Keratinocyte (primary cell): ENCODE data around the gene KDM3A. TPM values are rescaled to one million over a fixed set of nuclear protein-coding genes. Genes with fewer than 3 reads are reported as not detected.
"Not testable (repeated sequence)": the region's sequence is repeated elsewhere in the genome, so short reads cannot be mapped to it uniquely, and the experiment has no call there.

ENCODE experiments used
- DNase-seq: peaks from one replicate; pipeline ENCODE4 v3.0.0-alpha.2; 2011; ENCODE audit warnings: low read depth, missing footprints, low spot score
- FAIRE-seq: peaks from 2 replicates; lab custom pipeline; 2011; peaks lifted over from hg19 to GRCh38; lab: Jason Lieb, UNC
- H2AFZ ChIP-seq: 2 replicates; pipeline ENCODE4 v1.6.0; 2012; ENCODE audit warnings: low read length, control low read depth, inconsistent platforms; ENCODE audit not compliant: control insufficient read depth
- H3K27ac ChIP-seq: 2 replicates; pipeline ENCODE4 v1.5.1; 2011; ENCODE audit warnings: low read length; ENCODE audit not compliant: control insufficient read depth, insufficient read depth
- H3K27me3 ChIP-seq: 3 replicates; pipeline ENCODE4 v1.6.0; 2011; ENCODE audit warnings: low read length; ENCODE audit not compliant: control insufficient read depth, insufficient read depth; ENCODE audit errors: extremely low read depth
- H3K36me3 ChIP-seq, 2 experiments: 2 replicates in 1 of 2; 3 replicates in 1 of 2; pipeline ENCODE4 v1.5.1; 2011; ENCODE audit warnings: low read length in 2 of 2, mild to moderate bottlenecking in 1 of 2; ENCODE audit not compliant: control insufficient read depth in 2 of 2, insufficient read depth in 2 of 2; ENCODE audit errors: extremely low read depth in 1 of 2
- H3K4me1 ChIP-seq: 3 replicates; pipeline ENCODE4 v1.5.1; 2011; ENCODE audit warnings: low read length; ENCODE audit not compliant: control insufficient read depth, insufficient read depth; ENCODE audit errors: extremely low read depth
- H3K4me2 ChIP-seq: 3 replicates; pipeline ENCODE4 v1.6.0; 2011; ENCODE audit warnings: low read depth, low read length; ENCODE audit not compliant: control insufficient read depth, insufficient read depth; ENCODE audit errors: extremely low read depth
- H3K4me3 ChIP-seq, 3 experiments: fragments of 200-600 bp in 1 of 3; sonication (generic) in 1 of 3; 2 replicates in 2 of 3; 3 replicates in 1 of 3; pipeline ENCODE4 v1.5.1; 2011 to 2016; ENCODE audit warnings: low read length in 3 of 3, mild to moderate bottlenecking in 3 of 3, control low read depth in 2 of 3, inconsistent platforms in 1 of 3, low read depth in 1 of 3, mixed read lengths in 1 of 3, mixed run types in 1 of 3, moderate library complexity in 1 of 3; ENCODE audit not compliant: control insufficient read depth in 2 of 3, insufficient read depth in 2 of 3; ENCODE audit errors: extremely low read depth in 1 of 3
- H3K79me2 ChIP-seq: 2 replicates; pipeline ENCODE4 v1.6.0; 2012; ENCODE audit warnings: low read length; ENCODE audit not compliant: control insufficient read depth, insufficient read depth
- H3K9ac ChIP-seq: 3 replicates; pipeline ENCODE4 v1.6.0; 2011; ENCODE audit warnings: low read length; ENCODE audit not compliant: control insufficient read depth, insufficient read depth; ENCODE audit errors: extremely low read depth
- H3K9me1 ChIP-seq: 3 replicates; pipeline ENCODE4 v1.6.0; 2011; ENCODE audit warnings: low read length; ENCODE audit not compliant: control insufficient read depth, insufficient read depth; ENCODE audit errors: extremely low read depth
- H3K9me3 ChIP-seq: 2 replicates; pipeline ENCODE4 v1.5.1; 2012; ENCODE audit warnings: low read depth, low read length; ENCODE audit not compliant: control insufficient read depth
- H4K20me1 ChIP-seq: 3 replicates; pipeline ENCODE4 v1.6.0; 2011; ENCODE audit warnings: low read length; ENCODE audit not compliant: control insufficient read depth, insufficient read depth; ENCODE audit errors: extremely low read depth
- CTCF ChIP-seq, 3 experiments: IDR thresholded peaks in 1 of 3; conservative IDR thresholded peaks in 1 of 3; optimal IDR thresholded peaks in 1 of 3; 2 replicates in 2 of 3; 3 replicates in 1 of 3; pipeline versions ENCODE3 to v1.5.1; 2011; ENCODE audit warnings: low read length in 3 of 3, mild to moderate bottlenecking in 3 of 3, moderate library complexity in 2 of 3, control low read depth in 1 of 3, inconsistent platforms in 1 of 3; ENCODE audit not compliant: insufficient read depth in 2 of 3; ENCODE audit errors: extremely low read depth in 1 of 3
- EZH2 ChIP-seq: IDR thresholded peaks from one replicate; pipeline ENCODE4 v1.6.1; 2012; ENCODE audit warnings: inconsistent platforms, mild to moderate bottlenecking, low read length, moderate library complexity
- dilution Hi-C: fragments of 300-500 bp; cut with MboI; formaldehyde crosslinking; loops from one replicate; pipeline ENCODE4 v1.7.0; 2020; ENCODE audit warnings: low sequenced_read_pairs; ENCODE audit not compliant: extremely low pct_ligation_motif_present
- polyA plus RNA-seq, 5 experiments: library from polyadenylated mRNA; depleted of rRNA in 3 of 5; stranded (reverse) in 3 of 5; stranded (forward) in 1 of 5; unstranded in 1 of 5; fragments of >200 nt; gene quantifications; 1 replicate in 1 of 5; 2 replicates in 3 of 5; 3 replicates in 1 of 5; pipeline versions ENCODE4 v1.2.1 to v1.2.3, GENCODE V29; 2011 to 2012; ENCODE audit warnings: missing spikeins in 2 of 5, low read depth in 1 of 5, low replicate concordance in 1 of 5

KDM3A gene
- polyA plus RNA-seq, 1 donor (not counting 4 experiments of a cell fraction or from before 2014, with no cell fraction given): 32.9 TPM

DNA sequence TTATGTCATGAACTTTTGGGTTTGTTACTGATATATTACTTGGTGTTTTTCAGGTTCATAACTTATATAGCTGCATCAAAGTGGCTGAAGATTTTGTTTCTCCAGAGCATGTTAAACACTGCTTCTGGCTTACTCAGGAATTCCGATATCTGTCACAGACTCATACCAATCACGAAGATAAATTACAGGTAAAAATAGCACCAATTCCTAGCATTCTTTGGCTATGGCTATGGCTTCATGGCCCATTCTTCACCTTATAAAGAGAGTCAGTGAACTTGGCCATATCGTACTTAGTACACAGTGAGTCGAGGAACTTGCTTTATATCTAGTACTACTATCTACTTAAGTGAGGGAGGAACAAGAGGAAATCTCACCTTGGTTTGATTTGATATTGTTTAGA lies 49.9 kb downstream of the KDM3A start:
- no peak overlapping the region for H3K27ac ChIP-seq
- no peaks in the 10 kb centered on the region for H4K20me1 ChIP-seq
- DNase-seq: no peak
- H3K4me2 ChIP-seq: no peak overlapping the region
- no peaks in the 10 kb centered on the region for H3K9me3 ChIP-seq
- no peak overlapping the region for H2AFZ ChIP-seq
- H3K79me2 ChIP-seq: no peaks in the 10 kb centered on the region
- no peak for FAIRE-seq
- H3K27me3 ChIP-seq: no peaks in the 10 kb centered on the region
- TF ChIP-seq EZH2: no peak
- TF ChIP-seq CTCF (optimal IDR thresholded peaks at IDR 0.05 in 1 of 3, IDR thresholded peaks at IDR 0.05 in 1 of 3, conservative IDR thresholded peaks at IDR 0.05 in 1 of 3; ENCODE audit: extremely low read depth in 1 of 3, insufficient read depth in 2 of 3, low read length in 3 of 3): no peak
- dilution Hi-C loops: no loop called here
- H3K9ac ChIP-seq: no peak overlapping the region
- H3K4me3 ChIP-seq: no peak overlapping the region
- H3K36me3 ChIP-seq: peaks cover 16 to 31% of the 10 kb centered on the region in 2 experiments
- H3K9me1 ChIP-seq: no peaks in the 10 kb centered on the region
- no peaks in the 10 kb centered on the region for H3K4me1 ChIP-seq

DNA sequence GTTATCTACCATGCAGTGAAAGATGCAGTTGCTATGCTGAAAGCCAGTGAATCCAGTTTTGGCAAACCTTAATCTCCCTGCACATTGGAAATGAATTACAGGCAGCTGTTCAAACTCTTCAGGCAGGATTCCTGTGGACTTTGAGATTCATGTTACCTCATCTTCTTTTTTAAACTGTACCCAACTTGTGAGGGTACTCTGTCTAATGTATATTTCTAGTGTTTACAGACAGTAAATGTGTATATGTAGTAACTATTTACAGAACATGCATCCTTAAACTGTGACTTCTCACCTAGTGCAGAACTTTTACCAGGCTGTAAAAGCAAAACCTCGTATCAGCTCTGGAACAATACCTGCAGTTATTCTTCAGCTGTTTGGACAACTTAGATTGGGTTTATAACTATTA lies 50.9 kb downstream of the KDM3A start:
- H3K4me3 ChIP-seq: no peak overlapping the region
- peaks cover 10 to 27% of the 10 kb centered on the region in 2 experiments for H3K36me3 ChIP-seq
- no peak overlapping the region for H3K27ac ChIP-seq
- no peaks in the 10 kb centered on the region for H3K9me1 ChIP-seq
- H3K9ac ChIP-seq: no peak overlapping the region
- DNase-seq (no peak), FAIRE-seq (no peak)
- no peaks in the 10 kb centered on the region for H4K20me1 ChIP-seq
- no peak overlapping the region for H2AFZ ChIP-seq
- no peak overlapping the region for H3K4me2 ChIP-seq
- TF ChIP-seq EZH2 (no peak), CTCF (optimal IDR thresholded peaks at IDR 0.05 in 1 of 3, IDR thresholded peaks at IDR 0.05 in 1 of 3, conservative IDR thresholded peaks at IDR 0.05 in 1 of 3; ENCODE audit: extremely low read depth in 1 of 3, insufficient read depth in 2 of 3, low read length in 3 of 3) (no peak)
- dilution Hi-C loops: no loop called here
- no peaks in the 10 kb centered on the region for H3K4me1 ChIP-seq
- H3K79me2 ChIP-seq: no peaks in the 10 kb centered on the region
- H3K27me3 ChIP-seq: no peaks in the 10 kb centered on the region
- H3K9me3 ChIP-seq: no peaks in the 10 kb centered on the region

GRCh38 chr2:86496391-86496790 lies 55.2 kb downstream of the KDM3A start:
- H3K36me3 ChIP-seq: peaks cover 3 to 12% of the 10 kb centered on the region in 2 experiments
- H3K4me1 ChIP-seq, H3K4me3 ChIP-seq, H3K9me1 ChIP-seq, H3K9me3 ChIP-seq, DNase-seq, dilution Hi-C loops, H3K27me3 ChIP-seq, H3K27ac ChIP-seq, H3K9ac ChIP-seq, FAIRE-seq, H3K4me2 ChIP-seq, H4K20me1 ChIP-seq, H2AFZ ChIP-seq, H3K79me2 ChIP-seq: not testable (repeated sequence)
